ENCODE data around the gene BCL2L15.

DNA sequence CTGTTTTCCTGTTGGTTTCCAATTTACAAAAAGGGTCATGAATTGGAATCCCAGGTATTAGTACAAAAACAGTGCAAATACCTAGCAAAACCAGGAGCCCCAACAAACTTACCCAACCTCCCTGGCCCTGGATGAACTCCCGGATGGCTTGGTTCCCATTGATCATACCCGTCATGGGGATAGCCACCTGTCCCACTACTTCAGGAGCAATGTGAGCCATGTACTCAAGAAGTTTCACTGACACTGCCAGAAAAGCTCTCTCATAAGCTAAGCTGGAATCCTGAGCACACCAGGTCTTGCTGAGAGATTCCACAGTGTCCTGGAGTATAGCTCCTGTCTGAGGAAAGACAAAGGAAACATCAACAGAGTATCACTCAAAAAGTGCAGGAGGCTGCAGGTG is 5.7 kb downstream of the BCL2L15 start:
- TF ChIP-seq, protein P1, sequence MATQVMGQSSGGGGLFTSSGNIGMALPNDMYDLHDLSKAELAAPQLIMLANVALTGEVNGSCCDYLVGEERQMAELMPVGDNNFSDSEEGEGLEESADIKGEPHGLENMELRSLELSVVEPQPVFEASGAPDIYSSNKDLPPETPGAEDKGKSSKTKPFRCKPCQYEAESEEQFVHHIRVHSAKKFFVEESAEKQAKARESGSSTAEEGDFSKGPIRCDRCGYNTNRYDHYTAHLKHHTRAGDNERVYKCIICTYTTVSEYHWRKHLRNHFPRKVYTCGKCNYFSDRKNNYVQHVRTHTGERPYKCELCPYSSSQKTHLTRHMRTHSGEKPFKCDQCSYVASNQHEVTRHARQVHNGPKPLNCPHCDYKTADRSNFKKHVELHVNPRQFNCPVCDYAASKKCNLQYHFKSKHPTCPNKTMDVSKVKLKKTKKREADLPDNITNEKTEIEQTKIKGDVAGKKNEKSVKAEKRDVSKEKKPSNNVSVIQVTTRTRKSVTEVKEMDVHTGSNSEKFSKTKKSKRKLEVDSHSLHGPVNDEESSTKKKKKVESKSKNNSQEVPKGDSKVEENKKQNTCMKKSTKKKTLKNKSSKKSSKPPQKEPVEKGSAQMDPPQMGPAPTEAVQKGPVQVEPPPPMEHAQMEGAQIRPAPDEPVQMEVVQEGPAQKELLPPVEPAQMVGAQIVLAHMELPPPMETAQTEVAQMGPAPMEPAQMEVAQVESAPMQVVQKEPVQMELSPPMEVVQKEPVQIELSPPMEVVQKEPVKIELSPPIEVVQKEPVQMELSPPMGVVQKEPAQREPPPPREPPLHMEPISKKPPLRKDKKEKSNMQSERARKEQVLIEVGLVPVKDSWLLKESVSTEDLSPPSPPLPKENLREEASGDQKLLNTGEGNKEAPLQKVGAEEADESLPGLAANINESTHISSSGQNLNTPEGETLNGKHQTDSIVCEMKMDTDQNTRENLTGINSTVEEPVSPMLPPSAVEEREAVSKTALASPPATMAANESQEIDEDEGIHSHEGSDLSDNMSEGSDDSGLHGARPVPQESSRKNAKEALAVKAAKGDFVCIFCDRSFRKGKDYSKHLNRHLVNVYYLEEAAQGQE (IDR thresholded peaks at IDR 0.05; ENCODE audit: insufficient read depth in 1 of 2, low read depth in 2 of 2, low read length in 1 of 2) = no peak
- TF ChIP-seq POLR2AphosphoS5 (IDR thresholded peaks at IDR 0.05; ENCODE audit: low read depth, low read length) (no peak), SIN3A (IDR thresholded peaks at IDR 0.05; ENCODE audit: borderline replicate concordance, insufficient read depth, low read depth, low read length) (no peak), TCF7L2 (IDR thresholded peaks at IDR 0.05; ENCODE audit: low read depth, low read length) (no peak)
- TF ChIP-seq, protein P2, sequence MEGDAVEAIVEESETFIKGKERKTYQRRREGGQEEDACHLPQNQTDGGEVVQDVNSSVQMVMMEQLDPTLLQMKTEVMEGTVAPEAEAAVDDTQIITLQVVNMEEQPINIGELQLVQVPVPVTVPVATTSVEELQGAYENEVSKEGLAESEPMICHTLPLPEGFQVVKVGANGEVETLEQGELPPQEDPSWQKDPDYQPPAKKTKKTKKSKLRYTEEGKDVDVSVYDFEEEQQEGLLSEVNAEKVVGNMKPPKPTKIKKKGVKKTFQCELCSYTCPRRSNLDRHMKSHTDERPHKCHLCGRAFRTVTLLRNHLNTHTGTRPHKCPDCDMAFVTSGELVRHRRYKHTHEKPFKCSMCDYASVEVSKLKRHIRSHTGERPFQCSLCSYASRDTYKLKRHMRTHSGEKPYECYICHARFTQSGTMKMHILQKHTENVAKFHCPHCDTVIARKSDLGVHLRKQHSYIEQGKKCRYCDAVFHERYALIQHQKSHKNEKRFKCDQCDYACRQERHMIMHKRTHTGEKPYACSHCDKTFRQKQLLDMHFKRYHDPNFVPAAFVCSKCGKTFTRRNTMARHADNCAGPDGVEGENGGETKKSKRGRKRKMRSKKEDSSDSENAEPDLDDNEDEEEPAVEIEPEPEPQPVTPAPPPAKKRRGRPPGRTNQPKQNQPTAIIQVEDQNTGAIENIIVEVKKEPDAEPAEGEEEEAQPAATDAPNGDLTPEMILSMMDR (IDR thresholded peaks at IDR 0.05) = no peak

All from Panc1 (cell line).